LNCaP clone FGC (cell line): ENCODE measurements around the gene C1orf159.
"Not testable (repeated sequence)": the region's sequence is repeated elsewhere in the genome, so short reads cannot be mapped to it uniquely, and the experiment has no call there.

Source experiments
- DNase-seq: peaks from one replicate; pipeline ENCODE4 v3.0.0-alpha.2; 2011; ENCODE audit warnings: low read depth
- H3K4me3 ChIP-seq: 2 replicates; pipeline ENCODE4 v1.5.1; 2011; ENCODE audit warnings: mild to moderate bottlenecking, low read depth, low read length, control low read depth
- CTCF ChIP-seq: IDR thresholded peaks from 2 replicates; pipeline ENCODE4 v1.5.1; 2012; ENCODE audit warnings: mild to moderate bottlenecking; ENCODE audit not compliant: control insufficient read depth, insufficient read depth; ENCODE audit errors: extremely low read depth

Gene C1orf159

GRCh38 chr1:1144122-1144842 lies 28.4 kb upstream of the C1orf159 start:
- H3K4me3 ChIP-seq = no peak overlapping the region
- TF ChIP-seq CTCF = no peak
- DNase-seq = no peak

GRCh38 chr1:1143636-1144035 lies 27.7 kb upstream of the C1orf159 start:
- no peak for DNase-seq
- no peak for TF ChIP-seq CTCF
- no peak overlapping the region for H3K4me3 ChIP-seq

- no peak for DNase-seq
- no peak overlapping the region for H3K4me3 ChIP-seq
- TF ChIP-seq CTCF = no peak
These were observed 27.0 kb upstream of the C1orf159 start for GRCh38 chr1:1142844-1143243.

- not testable (repeated sequence) for H3K4me3 ChIP-seq, DNase-seq
These were observed 26.5 kb upstream of the C1orf159 start for GRCh38 chr1:1142352-1142751.

GRCh38 chr1:1141911-1142250 lies 26.0 kb upstream of the C1orf159 start:
- DNase-seq = no peak
- no peak for TF ChIP-seq CTCF
- H3K4me3 ChIP-seq = no peak overlapping the region

- H3K4me3 ChIP-seq = no peak overlapping the region
- no peak for DNase-seq
- no peak for TF ChIP-seq CTCF
These were observed 25.5 kb upstream of the C1orf159 start for GRCh38 chr1:1141244-1141910.

DNA sequence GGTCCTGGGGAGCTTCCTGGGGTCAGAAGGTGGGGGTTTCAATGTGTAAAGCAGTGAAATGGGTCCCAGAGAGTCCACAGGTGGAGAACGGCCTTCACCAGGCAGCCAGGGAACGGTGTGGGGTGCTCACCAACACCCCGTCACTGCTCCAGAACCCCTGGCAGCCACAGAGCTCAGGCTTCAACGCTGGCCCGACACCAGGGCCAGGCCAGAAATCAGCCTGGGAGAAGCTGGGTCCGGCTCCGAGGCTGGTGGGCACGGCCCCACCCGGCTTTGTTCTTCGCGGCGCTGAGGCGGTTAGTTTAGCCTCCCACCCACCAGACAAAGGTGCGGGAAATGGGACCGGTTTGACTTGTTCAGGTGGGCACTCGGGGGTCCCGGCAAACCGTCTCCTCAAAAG lies 24.8 kb upstream of the C1orf159 start:
- DNase-seq = no peak
- no peak overlapping the region for H3K4me3 ChIP-seq
- no peak for TF ChIP-seq CTCF
